H9 (cell line): ENCODE results near the gene RIC1. TPM values are rescaled to one million over a fixed set of nuclear protein-coding genes. Genes with fewer than 3 reads are reported as not detected.

Experiments
- DNase-seq: peaks from one replicate; pipeline ENCODE4 v3.0.0-alpha.2; 2017
- H2AFZ ChIP-seq: one replicate; pipeline ENCODE4 v1.6.1; 2013; ENCODE audit warnings: mild to moderate bottlenecking, low read length, control low read depth, moderate library complexity
- H2AK5ac ChIP-seq: 2 replicates; pipeline ENCODE4 v1.6.1; 2013; ENCODE audit warnings: low read length, control low read depth, mixed read lengths; ENCODE audit not compliant: insufficient read length
- H2BK120ac ChIP-seq: one replicate; pipeline ENCODE4 v1.6.1; 2013; ENCODE audit warnings: low read depth, mild to moderate bottlenecking, low read length, control low read depth, inconsistent platforms; ENCODE audit not compliant: poor library complexity, severe bottlenecking
- H2BK12ac ChIP-seq: 2 replicates; pipeline ENCODE4 v1.6.1; 2013; ENCODE audit warnings: low read length, control low read depth, mixed read lengths, low read depth; ENCODE audit not compliant: insufficient read length
- H2BK15ac ChIP-seq: 2 replicates; pipeline ENCODE4 v1.6.1; 2013; ENCODE audit warnings: low read depth, low read length, control low read depth
- H2BK20ac ChIP-seq: one replicate; pipeline ENCODE4 v1.6.1; 2013; ENCODE audit warnings: low read depth, mild to moderate bottlenecking, low read length, control low read depth, inconsistent platforms; ENCODE audit not compliant: poor library complexity, severe bottlenecking
- H2BK5ac ChIP-seq: 2 replicates; pipeline ENCODE4 v1.6.1; 2013; ENCODE audit warnings: low read length, control low read depth, mixed read lengths; ENCODE audit not compliant: insufficient read length
- H3K14ac ChIP-seq: 2 replicates; pipeline ENCODE4 v1.6.1; 2013; ENCODE audit warnings: low read length, control low read depth; ENCODE audit not compliant: insufficient read depth
- H3K18ac ChIP-seq: 2 replicates; pipeline ENCODE4 v1.6.1; 2013; ENCODE audit warnings: low read depth, mild to moderate bottlenecking, mixed read lengths, low read length, control low read depth; ENCODE audit not compliant: insufficient read length
- H3K23ac ChIP-seq: 2 replicates; pipeline ENCODE4 v1.6.1; 2013; ENCODE audit warnings: low read length, control low read depth, mixed read lengths, low read depth; ENCODE audit not compliant: insufficient read length
- H3K23me2 ChIP-seq: 2 replicates; pipeline ENCODE4 v1.6.1; 2013; ENCODE audit warnings: low read depth, mild to moderate bottlenecking, mixed read lengths, low read length, control low read depth; ENCODE audit not compliant: insufficient read length, poor library complexity, severe bottlenecking
- H3K27ac ChIP-seq: 2 replicates; pipeline ENCODE4 v1.5.1; 2013; ENCODE audit warnings: low read length, control low read depth, mixed read lengths, low read depth; ENCODE audit not compliant: insufficient read length
- H3K27me3 ChIP-seq: 2 replicates; pipeline ENCODE4 v1.6.1; 2013; ENCODE audit warnings: low read length, control low read depth, inconsistent platforms; ENCODE audit not compliant: insufficient read depth
- H3K4ac ChIP-seq: 2 replicates; pipeline ENCODE4 v1.6.1; 2013; ENCODE audit warnings: low read depth, mild to moderate bottlenecking, control low read depth, inconsistent platforms, low read length, moderate library complexity
- H3K4me1 ChIP-seq: 2 replicates; pipeline ENCODE4 v1.6.1; 2013; ENCODE audit warnings: low read length, control low read depth, inconsistent platforms; ENCODE audit not compliant: insufficient read depth
- H3K4me2 ChIP-seq: 2 replicates; pipeline ENCODE4 v1.6.1; 2013; ENCODE audit warnings: low read length, control low read depth, mixed read lengths; ENCODE audit not compliant: insufficient read length, insufficient read depth
- H3K56ac ChIP-seq: 2 replicates; pipeline ENCODE4 v1.6.1; 2013; ENCODE audit warnings: low read depth, mild to moderate bottlenecking, mixed read lengths, low read length, control low read depth; ENCODE audit not compliant: insufficient read length
- H3K79me1 ChIP-seq: 2 replicates; pipeline ENCODE4 v1.6.1; 2013; ENCODE audit warnings: low read depth, mild to moderate bottlenecking, moderate library complexity, low read length, control low read depth, inconsistent platforms; ENCODE audit not compliant: insufficient read depth, poor library complexity, severe bottlenecking
- H3K79me2 ChIP-seq: 2 replicates; pipeline ENCODE4 v1.6.1; 2013; ENCODE audit warnings: low read length, control low read depth, inconsistent platforms; ENCODE audit not compliant: insufficient read depth
- H3K9ac ChIP-seq: 2 replicates; pipeline ENCODE4 v1.6.1; 2013; ENCODE audit warnings: low read length, control low read depth, mixed read lengths; ENCODE audit not compliant: insufficient read length; ENCODE audit errors: extremely low read depth
- H3K9me3 ChIP-seq: one replicate; pipeline ENCODE4 v1.6.1; 2013; ENCODE audit warnings: low read depth, low read length, inconsistent platforms; ENCODE audit not compliant: control insufficient read depth
- H3T11ph ChIP-seq: one replicate; pipeline ENCODE4 v1.6.1; 2013; ENCODE audit warnings: mild to moderate bottlenecking, low read length, control low read depth, inconsistent platforms
- H4K20me1 ChIP-seq: one replicate; pipeline ENCODE4 v1.6.1; 2013; ENCODE audit not compliant: control insufficient read depth, insufficient read length, insufficient read depth
- H4K5ac ChIP-seq: 2 replicates; pipeline ENCODE4 v1.6.1; 2013; ENCODE audit warnings: low read depth, mild to moderate bottlenecking, mixed read lengths, low read length, control low read depth; ENCODE audit not compliant: insufficient read length
- H4K8ac ChIP-seq: replicated peaks from 2 replicates; pipeline ENCODE4 v1.6.1; 2013; ENCODE audit warnings: low read length, control low read depth, mixed read lengths, low read depth; ENCODE audit not compliant: insufficient read length
- H4K91ac ChIP-seq: 2 replicates; pipeline ENCODE4 v1.6.1; 2013; ENCODE audit warnings: low read depth, mild to moderate bottlenecking, moderate library complexity, mixed read lengths, low read length, control low read depth; ENCODE audit not compliant: insufficient read length
- H3K27ac Mint-ChIP-seq, 3 experiments: 2 replicates in 2 of 3; 3 replicates in 1 of 3; pipeline ENCODE4 v1.8.0; 2020 to 2021; ENCODE audit warnings: mixed read lengths in 3 of 3, mild to moderate bottlenecking in 1 of 3, moderate library complexity in 1 of 3
- H3K27me3 Mint-ChIP-seq: 2 replicates; pipeline ENCODE4 v1.8.0; 2021; ENCODE audit warnings: low read depth, mild to moderate bottlenecking, moderate library complexity, mixed read lengths
- H3K36me3 Mint-ChIP-seq, 3 experiments: 2 replicates in 2 of 3; 3 replicates in 1 of 3; pipeline ENCODE4 v1.8.0; 2020 to 2021; ENCODE audit warnings: low read depth in 3 of 3, mixed read lengths in 3 of 3; ENCODE audit not compliant: insufficient read depth in 1 of 3
- H3K4me1 Mint-ChIP-seq, 2 experiments: 2 replicates each; pipeline ENCODE4 v1.8.0; 2020; ENCODE audit warnings: mixed read lengths in 2 of 2
- H3K4me3 Mint-ChIP-seq, 2 experiments: 2 replicates in 1 of 2; 3 replicates in 1 of 2; pipeline ENCODE4 v1.8.0; 2020 to 2021; ENCODE audit warnings: mild to moderate bottlenecking in 2 of 2, mixed read lengths in 2 of 2, moderate library complexity in 1 of 2
- H3K9me3 Mint-ChIP-seq, 2 experiments: 2 replicates in 1 of 2; 3 replicates in 1 of 2; pipeline ENCODE4 v1.8.0; 2020; ENCODE audit warnings: mild to moderate bottlenecking in 2 of 2, mixed read lengths in 2 of 2, moderate library complexity in 1 of 2
- CTCF ChIP-seq: fragments of 200-600 bp; sonication (generic); conservative IDR thresholded peaks from 3 replicates; pipeline ENCODE4 v1.8.0; 2021; ENCODE audit warnings: antibody characterized with exemption, mild to moderate bottlenecking
- total RNA-seq: library from RNA; stranded (reverse); gene quantifications from 2 replicates; pipeline ENCODE4 v1.2.1, GENCODE V29; 2021

Gene RIC1
- total RNA-seq, 1 experiment from 2014 or later = 13.7 TPM

DNA sequence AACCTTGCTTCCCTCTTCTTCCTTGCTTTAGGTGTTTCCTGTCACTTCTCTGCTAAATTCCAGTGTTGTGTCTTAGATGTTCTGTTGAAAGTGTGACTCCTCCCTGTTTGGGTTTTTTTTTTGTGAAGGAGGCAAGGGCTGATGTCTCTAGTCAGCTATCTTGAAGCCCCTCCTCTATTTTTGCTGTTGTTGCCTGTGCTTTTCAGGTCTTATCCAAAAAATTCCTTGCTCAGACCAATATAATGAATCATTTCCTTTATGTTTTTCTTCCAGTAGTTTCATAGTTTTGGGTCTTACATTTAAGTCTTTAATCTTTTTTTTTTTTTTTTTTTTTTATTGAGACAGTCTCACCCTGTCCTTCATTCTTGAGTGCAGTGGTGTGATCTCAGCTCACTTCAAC, 22.3 kb downstream of the RIC1 start:
- H2AK5ac ChIP-seq = no peak overlapping the region
- H3K56ac ChIP-seq = no peak overlapping the region
- H4K91ac ChIP-seq = no peak overlapping the region
- no peak overlapping the region for H3K18ac ChIP-seq
- no peak overlapping the region for H2BK20ac ChIP-seq
- no peak overlapping the region for H2BK120ac ChIP-seq
- no peak overlapping the region for H3K4ac ChIP-seq
- H4K5ac ChIP-seq = no peak overlapping the region
- H2AFZ ChIP-seq = no peak overlapping the region
- DNase-seq = no peak
- H4K20me1 ChIP-seq = no peaks in the 10 kb centered on the region
- no peaks in the 10 kb centered on the region for H3K79me1 ChIP-seq
- no peak overlapping the region for H2BK12ac ChIP-seq
- H3K23ac ChIP-seq = no peak overlapping the region
- H3K23me2 ChIP-seq = no peaks in the 10 kb centered on the region
- H3K4me1 ChIP-seq = no peaks in the 10 kb centered on the region
- no peak for TF ChIP-seq CTCF
- no peak overlapping the region for H3T11ph ChIP-seq
- H3K4me2 ChIP-seq = no peak overlapping the region
- H2BK5ac ChIP-seq = no peak overlapping the region
- H2BK15ac ChIP-seq = no peak overlapping the region
- no peak overlapping the region; a peak in 1 of 5 replicates for H3K4me3 Mint-ChIP-seq
- H3K9ac ChIP-seq = no peak overlapping the region
- H3K9me3 Mint-ChIP-seq = peaks cover 14 to 22% of the 10 kb centered on the region in 2 experiments
- H3K4me1 Mint-ChIP-seq = peaks cover 3% of the 10 kb centered on the region in 2 experiments; a peak in 1 of 4 replicates
- H3K27me3 Mint-ChIP-seq = no peaks in the 10 kb centered on the region
- no peak overlapping the region for H4K8ac ChIP-seq
- H3K14ac ChIP-seq = no peak overlapping the region
- no peak overlapping the region for H3K27ac ChIP-seq
- peaks cover 19% of the 10 kb centered on the region; the same call in 1 of the 2 replicates for H3K79me2 ChIP-seq
- H3K36me3 Mint-ChIP-seq = peaks cover 16 to 19% (median 16%) of the 10 kb centered on the region in 3 experiments
- H3K27ac Mint-ChIP-seq = no peak overlapping the region; a peak in 1 of 7 replicates
- no peaks in the 10 kb centered on the region for H3K9me3 ChIP-seq
- H3K27me3 ChIP-seq = no peaks in the 10 kb centered on the region
